HCT116 (cell line): ENCODE results near the gene LIMS2.

ENCODE experiments used
- CEBPB ChIP-seq: IDR thresholded peaks from 2 replicates; pipeline ENCODE4 v1.6.1; 2012; ENCODE audit warnings: low read depth
- EGR1 ChIP-seq: IDR thresholded peaks from 2 replicates; pipeline ENCODE4 v1.6.1; 2012; ENCODE audit warnings: low read depth
- EZH2 ChIP-seq: fragments of 200-600 bp; sonication (generic); IDR thresholded peaks from 2 replicates; pipeline ENCODE4 v1.6.1; 2017; ENCODE audit warnings: antibody characterized with exemption, mixed run types
- EZH2phosphoT487 ChIP-seq: fragments of 200-600 bp; IDR thresholded peaks from 2 replicates; pipeline ENCODE4 v1.6.1; 2018; ENCODE audit warnings: antibody characterized with exemption, borderline replicate concordance
- JUND ChIP-seq: IDR thresholded peaks from 2 replicates; pipeline ENCODE4 v1.6.1; 2012
- POLR2A ChIP-seq: IDR thresholded peaks from 2 replicates; pipeline ENCODE4 v1.7.0; 2011; ENCODE audit warnings: borderline replicate concordance; ENCODE audit not compliant: insufficient read depth, insufficient read length; ENCODE audit errors: extremely low read depth
- POLR2AphosphoS5 ChIP-seq: IDR thresholded peaks from 2 replicates; pipeline ENCODE4 v1.6.1; 2011; ENCODE audit warnings: mild to moderate bottlenecking, low read depth, low read length, moderate library complexity
- RAD21 ChIP-seq: IDR thresholded peaks from 2 replicates; pipeline ENCODE4 v1.6.1; 2012; ENCODE audit warnings: low read depth, mild to moderate bottlenecking
- TF ChIP-seq, protein P1 (sequence below), 3 experiments: fragments of 200-600 bp in 1 of 3; sonication (generic) in 1 of 3; IDR thresholded peaks in 2 of 3; conservative IDR thresholded peaks in 1 of 3; 2 replicates each; pipeline ENCODE4 v1.5.1; 2012 to 2017; ENCODE audit warnings: low read depth in 2 of 3, low read length in 2 of 3, antibody characterized with exemption in 1 of 3, borderline replicate concordance in 1 of 3, control low read depth in 1 of 3, mild to moderate bottlenecking in 1 of 3, mixed read lengths in 1 of 3, mixed run types in 1 of 3, moderate library complexity in 1 of 3; ENCODE audit not compliant: insufficient read depth in 1 of 3
- TF ChIP-seq, protein P2 (sequence below): IDR thresholded peaks from 2 replicates; pipeline ENCODE4 v1.6.1; 2011; ENCODE audit warnings: mild to moderate bottlenecking, low read length, moderate library complexity; ENCODE audit not compliant: insufficient replicate concordance; ENCODE audit errors: extremely low read depth
- TF ChIP-seq, protein P3 (sequence below): IDR thresholded peaks from 2 replicates; pipeline ENCODE4 v1.6.1; 2012

DNA sequence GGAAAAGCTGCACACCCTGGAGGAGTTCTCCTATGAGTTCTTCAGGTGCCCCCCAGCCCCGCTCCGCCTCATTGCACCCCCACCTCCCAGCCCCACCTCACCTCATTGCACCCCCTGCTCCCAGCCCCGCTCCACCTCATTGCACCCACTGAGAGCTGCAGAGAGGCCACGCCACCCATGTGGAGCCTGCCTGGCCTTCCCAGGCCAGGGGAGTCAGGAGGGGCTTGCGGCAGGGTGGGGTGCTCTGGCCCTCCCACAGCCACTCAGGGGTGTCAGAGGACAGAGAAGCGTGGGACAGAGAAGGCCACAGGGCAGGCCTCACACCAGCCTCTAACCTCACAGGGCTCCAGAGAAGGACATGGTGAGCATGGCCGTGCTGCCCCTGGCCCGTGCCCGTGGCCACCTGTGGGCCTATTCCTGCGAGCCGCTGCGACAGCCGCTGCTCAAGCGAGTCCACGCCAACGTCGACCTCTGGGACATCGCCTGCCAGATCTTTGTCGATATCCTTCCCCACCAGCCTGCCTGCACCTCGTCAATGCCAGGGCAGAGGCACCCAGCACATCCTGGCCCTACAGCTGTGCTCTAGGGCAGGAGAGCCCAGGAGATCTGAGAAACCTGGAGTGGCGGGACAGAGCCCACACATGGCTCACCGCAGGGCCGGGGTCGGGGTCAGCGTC is 44.3 kb downstream of the LIMS2 start:
- TF ChIP-seq, protein P1, sequence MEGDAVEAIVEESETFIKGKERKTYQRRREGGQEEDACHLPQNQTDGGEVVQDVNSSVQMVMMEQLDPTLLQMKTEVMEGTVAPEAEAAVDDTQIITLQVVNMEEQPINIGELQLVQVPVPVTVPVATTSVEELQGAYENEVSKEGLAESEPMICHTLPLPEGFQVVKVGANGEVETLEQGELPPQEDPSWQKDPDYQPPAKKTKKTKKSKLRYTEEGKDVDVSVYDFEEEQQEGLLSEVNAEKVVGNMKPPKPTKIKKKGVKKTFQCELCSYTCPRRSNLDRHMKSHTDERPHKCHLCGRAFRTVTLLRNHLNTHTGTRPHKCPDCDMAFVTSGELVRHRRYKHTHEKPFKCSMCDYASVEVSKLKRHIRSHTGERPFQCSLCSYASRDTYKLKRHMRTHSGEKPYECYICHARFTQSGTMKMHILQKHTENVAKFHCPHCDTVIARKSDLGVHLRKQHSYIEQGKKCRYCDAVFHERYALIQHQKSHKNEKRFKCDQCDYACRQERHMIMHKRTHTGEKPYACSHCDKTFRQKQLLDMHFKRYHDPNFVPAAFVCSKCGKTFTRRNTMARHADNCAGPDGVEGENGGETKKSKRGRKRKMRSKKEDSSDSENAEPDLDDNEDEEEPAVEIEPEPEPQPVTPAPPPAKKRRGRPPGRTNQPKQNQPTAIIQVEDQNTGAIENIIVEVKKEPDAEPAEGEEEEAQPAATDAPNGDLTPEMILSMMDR (IDR thresholded peaks at IDR 0.05 in 2 of 3, conservative IDR thresholded peaks at IDR 0.05 in 1 of 3; ENCODE audit: borderline replicate concordance in 1 of 3, insufficient read depth in 1 of 3, low read depth in 2 of 3, low read length in 2 of 3), result no peak
- TF ChIP-seq POLR2AphosphoS5 (no peak), POLR2A (no peak), CEBPB (no peak), RAD21 (no peak), EZH2phosphoT487 (no peak), JUND (no peak), EZH2 (no peak), EGR1 (no peak)
- TF ChIP-seq, protein P2, sequence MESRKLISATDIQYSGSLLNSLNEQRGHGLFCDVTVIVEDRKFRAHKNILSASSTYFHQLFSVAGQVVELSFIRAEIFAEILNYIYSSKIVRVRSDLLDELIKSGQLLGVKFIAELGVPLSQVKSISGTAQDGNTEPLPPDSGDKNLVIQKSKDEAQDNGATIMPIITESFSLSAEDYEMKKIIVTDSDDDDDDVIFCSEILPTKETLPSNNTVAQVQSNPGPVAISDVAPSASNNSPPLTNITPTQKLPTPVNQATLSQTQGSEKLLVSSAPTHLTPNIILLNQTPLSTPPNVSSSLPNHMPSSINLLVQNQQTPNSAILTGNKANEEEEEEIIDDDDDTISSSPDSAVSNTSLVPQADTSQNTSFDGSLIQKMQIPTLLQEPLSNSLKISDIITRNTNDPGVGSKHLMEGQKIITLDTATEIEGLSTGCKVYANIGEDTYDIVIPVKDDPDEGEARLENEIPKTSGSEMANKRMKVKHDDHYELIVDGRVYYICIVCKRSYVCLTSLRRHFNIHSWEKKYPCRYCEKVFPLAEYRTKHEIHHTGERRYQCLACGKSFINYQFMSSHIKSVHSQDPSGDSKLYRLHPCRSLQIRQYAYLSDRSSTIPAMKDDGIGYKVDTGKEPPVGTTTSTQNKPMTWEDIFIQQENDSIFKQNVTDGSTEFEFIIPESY, result no peak
- TF ChIP-seq, protein P3, sequence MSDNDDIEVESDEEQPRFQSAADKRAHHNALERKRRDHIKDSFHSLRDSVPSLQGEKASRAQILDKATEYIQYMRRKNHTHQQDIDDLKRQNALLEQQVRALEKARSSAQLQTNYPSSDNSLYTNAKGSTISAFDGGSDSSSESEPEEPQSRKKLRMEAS, result no peak
